GM12892 (cell line): ENCODE measurements around the gene ZNF319.

Experiments
- DNase-seq: peaks from one replicate; pipeline ENCODE4 v3.0.0; 2011; ENCODE audit not compliant: insufficient read length
- FAIRE-seq: peaks from 2 replicates; lab custom pipeline; 2011; peaks lifted over from hg19 to GRCh38; lab: Jason Lieb, UNC
- POLR2A ChIP-seq: IDR thresholded peaks from 2 replicates; pipeline ENCODE4 v1.6.1; 2011; ENCODE audit warnings: low read depth, low read length, control low read depth
- POLR2AphosphoS5 ChIP-seq: IDR thresholded peaks from 2 replicates; pipeline ENCODE4 v1.6.1; 2011; ENCODE audit warnings: low read depth, low read length, control low read depth
- TAF1 ChIP-seq: IDR thresholded peaks from 2 replicates; pipeline ENCODE4 v1.6.1; 2011; ENCODE audit warnings: low read depth, mild to moderate bottlenecking, control low read depth, low read length, borderline replicate concordance

The ZNF319 gene

DNA sequence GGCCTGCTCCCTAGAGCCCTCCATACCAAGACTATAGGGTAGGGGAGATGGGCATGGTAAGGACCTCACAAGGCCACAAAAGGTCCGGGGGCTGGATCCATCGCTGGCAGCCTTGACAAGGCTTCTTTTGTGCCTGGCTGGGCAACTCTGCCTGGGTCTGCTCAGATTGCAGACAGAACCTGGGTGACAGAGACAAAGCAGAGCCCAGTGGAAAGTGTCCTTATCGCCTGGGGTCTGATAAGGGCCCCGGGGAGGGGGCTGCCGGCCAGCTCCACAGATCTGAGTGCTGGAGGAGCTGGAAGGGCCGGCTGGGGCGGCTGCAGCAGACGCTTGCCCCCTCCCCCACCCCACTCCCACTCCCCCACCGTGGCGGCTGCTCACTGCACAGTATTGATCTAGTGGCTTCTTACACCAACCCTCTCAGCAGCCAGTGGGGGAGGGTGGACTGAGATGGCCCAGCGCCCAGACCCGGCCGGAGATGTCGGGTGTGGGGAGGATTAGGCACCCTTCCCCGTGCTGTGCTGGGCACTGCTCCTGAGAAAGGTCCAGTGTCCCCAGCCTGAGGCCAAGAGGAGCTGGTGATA lies 32.3 kb upstream of the ZNF319 start:
- DNase-seq (no peak), FAIRE-seq (no peak)
- TF ChIP-seq TAF1: no peak
- TF ChIP-seq POLR2AphosphoS5: no peak
- no peak for TF ChIP-seq POLR2A

DNA sequence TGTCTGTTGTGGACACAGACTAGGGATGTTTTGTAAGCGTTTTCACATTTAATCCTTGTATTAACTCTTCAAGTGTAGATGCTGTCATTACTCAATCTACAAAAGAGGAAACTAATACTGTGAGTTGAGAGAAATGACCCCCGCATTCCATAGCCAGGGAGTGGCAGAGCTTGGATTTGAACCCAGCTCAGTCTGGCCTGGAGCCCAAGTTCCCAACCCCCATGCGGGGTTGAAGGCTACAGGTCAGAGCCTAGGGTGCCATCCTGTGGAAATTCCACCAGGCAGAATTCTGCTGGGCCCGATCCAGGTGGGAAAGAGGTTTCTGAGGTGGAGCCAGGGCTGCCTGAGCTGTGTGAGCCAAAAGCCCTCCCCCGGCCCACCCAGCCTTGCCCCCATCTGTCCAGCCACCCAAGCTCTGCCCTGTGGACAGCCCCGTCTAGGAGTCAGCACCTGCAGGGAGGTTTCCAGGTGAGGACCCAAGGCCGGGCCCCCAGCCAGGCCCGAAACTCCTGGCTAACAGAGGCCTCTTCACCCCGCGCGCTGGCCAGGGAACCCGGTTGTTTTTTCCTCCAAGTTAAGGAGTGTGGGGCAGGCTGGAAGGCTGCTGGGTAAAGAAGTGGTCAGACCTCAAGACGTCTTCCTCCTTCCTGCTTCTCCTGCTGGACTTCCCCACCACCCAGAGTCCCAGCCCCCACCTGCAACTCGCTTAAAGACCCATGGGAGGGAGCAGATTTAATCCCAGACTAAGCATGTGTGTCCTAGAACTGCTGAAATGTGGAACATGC lies 30.7 kb upstream of the ZNF319 start:
- no peak for FAIRE-seq
- no peak for TF ChIP-seq POLR2AphosphoS5
- TF ChIP-seq TAF1: no peak
- TF ChIP-seq POLR2A: no peak
- DNase-seq: no peak

DNA sequence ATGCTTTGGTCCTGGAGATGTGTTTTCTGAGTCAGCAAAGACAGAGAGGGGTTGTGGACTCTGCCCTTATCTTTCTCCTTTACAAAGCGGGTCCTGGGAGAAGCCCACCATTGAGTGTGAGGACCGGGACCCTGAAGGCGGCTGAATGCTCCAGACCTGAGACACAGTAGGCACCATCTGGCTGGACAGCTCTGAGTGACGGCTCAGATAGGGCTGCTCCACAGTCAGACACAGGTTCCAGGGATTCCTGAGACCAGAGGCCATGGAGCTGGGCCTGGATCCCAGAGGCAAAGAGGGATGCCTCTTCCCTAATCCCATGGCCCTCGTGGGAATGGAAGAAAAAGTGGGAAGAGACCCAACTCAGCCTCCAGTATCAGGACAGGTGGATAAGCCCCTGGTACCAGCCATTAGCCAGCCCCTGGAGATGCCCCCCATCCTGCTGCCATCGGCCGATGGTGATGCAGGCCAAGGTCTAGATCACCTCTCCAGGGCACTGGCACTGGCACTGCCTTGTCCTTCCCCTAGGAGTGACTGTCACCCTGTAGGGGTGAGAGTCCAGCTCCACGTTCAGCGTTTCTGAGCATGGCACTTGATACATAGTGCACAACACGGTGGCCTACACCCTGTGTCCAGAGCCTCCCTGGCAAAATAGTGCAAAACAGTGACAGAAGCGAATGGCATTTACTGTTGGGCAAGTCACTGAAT lies 29.8 kb upstream of the ZNF319 start:
- no peak for DNase-seq
- TF ChIP-seq POLR2A: no peak
- no peak for TF ChIP-seq TAF1
- TF ChIP-seq POLR2AphosphoS5: no peak
- no peak for FAIRE-seq

DNA sequence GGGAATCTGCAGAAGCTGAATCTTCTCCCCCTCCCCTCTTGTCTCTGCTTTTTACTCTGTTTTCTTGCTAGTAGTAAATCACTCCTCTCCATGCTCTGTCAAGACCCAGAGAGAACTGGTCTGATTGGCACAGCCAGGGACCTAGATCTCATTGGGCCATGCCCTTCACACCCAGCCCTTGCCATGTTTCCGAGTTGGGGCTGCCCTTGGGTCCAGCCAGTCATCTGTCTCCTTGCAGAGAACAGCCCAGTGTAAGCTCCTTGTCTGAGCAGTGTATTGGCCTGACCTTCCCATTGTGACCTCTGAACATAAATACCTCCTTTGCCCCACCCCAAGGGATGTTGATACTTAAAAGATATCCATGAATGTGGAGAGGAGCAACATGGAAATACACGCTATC lies 28.9 kb upstream of the ZNF319 start:
- no peak for DNase-seq
- TF ChIP-seq POLR2A: no peak
- TF ChIP-seq TAF1: no peak
- TF ChIP-seq POLR2AphosphoS5: no peak
- FAIRE-seq: no peak

DNA sequence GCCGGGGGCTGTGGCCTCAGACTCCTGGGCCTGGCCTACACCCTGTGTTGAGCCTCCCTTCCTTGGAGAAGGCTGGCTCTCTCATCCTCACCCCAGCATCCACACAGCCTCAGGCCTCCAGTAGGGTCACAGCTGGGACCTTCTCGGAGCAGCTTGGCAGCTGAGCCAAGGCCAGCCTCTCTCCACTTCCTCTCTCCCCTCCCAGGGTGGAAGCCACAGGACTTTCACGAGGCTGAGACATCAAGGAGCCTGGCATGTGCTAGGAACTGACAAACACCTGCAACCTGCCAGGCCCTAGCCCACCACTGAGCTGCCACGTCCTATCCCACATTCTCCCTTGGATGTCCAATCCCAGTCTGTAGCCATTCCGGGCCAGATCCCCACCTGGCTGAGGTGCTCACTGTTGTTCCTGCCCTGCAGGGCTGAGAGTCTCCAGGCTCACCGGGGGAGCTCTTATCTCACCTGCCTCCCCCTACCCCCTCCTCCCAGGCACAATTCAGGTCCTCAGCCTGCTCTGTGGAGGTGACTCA lies 28.1 kb upstream of the ZNF319 start:
- TF ChIP-seq POLR2A (no peak), TAF1 (no peak), POLR2AphosphoS5 (no peak)
- DNase-seq: no peak
- no peak for FAIRE-seq

DNA sequence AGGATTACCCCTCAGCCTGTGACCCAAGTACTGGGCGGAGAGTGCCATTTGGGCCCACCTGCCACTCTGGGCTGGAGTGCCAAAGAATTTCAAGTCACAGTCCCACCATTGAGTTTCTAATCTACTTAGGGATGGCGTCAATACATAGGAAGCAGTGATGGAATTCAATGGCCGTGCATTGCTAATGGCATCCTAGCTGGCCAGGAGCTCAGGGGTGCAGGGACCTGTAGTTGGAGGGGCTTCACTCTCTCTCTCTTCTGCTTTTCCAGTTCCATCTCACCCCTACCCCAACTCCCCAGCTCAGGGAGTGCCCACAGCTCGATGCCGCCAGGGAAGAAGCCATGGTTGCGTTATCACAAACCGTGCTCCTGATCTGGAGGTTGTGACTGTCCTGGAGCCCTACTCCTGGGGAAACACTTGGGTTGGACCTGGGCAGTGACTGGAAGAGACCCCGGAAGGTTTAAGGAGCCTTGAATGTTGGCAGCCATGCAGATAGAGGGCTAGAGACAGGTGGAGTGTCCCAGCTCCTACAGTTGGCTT lies 27.5 kb upstream of the ZNF319 start:
- TF ChIP-seq POLR2A: no peak
- TF ChIP-seq POLR2AphosphoS5: no peak
- TF ChIP-seq TAF1: no peak
- FAIRE-seq (no peak), DNase-seq (no peak)

DNA sequence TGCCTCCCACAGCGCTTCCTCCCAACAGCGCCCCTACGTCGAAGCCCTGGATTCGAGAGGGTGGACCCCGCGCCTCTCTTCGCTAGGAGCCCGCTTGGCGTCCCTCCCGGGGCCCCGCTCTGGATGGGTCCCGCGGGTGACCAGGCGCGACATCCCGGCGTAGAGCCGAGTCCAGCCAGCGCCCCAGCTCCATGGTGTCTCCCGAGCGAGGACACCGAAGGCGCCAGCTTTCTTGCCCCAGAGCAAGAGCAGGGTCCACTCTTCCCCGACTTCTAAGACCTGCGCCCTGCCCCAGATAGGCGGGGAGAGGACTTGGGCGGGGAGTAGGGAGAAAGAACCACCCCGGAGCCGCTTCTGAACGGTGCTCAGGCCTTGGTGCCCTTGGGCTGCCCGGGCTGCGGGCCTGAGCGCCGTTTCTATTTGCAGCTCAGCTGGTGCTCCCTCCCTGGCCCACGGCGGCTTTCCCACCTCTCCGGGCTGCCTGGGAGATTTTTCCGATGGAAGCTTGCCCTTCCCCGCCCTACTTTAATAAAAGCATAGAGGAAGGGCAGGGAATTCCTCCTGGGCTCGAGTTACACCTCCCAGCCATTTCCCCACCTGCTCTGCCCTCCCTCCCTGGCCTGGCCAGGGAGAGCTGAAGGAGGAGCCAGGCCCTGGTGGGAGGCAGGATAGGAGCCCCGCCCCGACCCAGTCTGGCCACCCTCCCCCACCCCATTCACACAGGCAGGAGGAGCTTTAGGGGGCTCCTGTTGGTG lies 26.9 kb upstream of the ZNF319 start:
- FAIRE-seq: no peak

DNA sequence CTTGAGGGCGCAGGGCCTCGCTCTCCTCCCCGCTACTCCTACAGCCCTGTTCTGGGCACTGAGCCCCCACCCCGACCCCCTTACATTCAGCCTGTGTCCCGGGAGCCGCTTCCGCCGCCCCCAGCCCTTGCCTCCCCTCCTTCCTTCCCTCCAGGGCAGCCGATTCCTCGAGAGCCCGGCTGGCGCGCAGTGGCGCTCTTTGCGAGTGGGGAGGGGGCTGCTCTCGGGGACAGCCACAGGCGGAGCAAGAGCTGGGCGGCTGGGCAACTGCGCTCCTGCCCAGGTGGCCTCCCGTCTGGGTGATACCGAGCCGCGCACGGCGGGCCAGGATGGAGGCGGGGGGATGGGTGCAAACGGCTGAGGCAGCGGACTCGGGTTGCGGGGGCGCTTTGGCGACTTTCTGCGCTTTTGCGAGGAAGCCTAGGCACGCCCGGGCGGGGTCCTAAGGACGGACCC lies 26.3 kb upstream of the ZNF319 start:
- TF ChIP-seq POLR2A (no peak), POLR2AphosphoS5 (no peak), TAF1 (no peak)
- FAIRE-seq (no peak), DNase-seq (no peak)

More for the DNA sequence above, 26.9 kb upstream of the ZNF319 start:
- TF ChIP-seq POLR2AphosphoS5 (no peak), POLR2A (no peak)
- no peak for DNase-seq

DNA sequence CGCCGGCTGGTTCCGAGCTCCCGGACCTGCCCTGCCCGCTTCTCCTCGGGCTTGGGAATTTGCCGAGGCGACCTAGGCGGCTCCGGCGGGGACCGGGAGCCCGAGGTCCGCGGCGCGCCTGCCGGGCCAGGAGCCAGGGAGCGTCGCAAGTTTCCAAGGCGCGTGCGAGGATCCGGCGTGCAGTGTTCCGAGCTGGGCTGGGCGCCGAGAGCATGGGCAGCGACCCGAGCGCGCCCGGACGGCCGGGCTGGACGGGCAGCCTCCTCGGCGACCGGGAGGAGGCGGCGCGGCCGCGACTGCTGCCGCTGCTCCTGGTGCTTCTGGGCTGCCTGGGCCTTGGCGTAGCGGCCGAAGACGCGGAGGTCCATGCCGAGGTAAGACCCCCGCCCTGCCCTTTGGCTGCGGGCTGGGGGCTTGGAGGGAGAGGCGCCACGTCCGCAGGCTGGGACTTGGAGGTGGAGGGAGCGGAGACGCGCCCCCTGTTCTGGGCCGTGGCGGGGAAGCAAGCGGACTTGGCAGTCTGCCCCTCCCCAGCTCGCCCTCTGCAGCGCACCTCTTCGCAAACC lies 25.8 kb upstream of the ZNF319 start:
- TF ChIP-seq POLR2A (no peak), TAF1 (no peak), POLR2AphosphoS5 (no peak)
- DNase-seq (no peak), FAIRE-seq (no peak)

DNA sequence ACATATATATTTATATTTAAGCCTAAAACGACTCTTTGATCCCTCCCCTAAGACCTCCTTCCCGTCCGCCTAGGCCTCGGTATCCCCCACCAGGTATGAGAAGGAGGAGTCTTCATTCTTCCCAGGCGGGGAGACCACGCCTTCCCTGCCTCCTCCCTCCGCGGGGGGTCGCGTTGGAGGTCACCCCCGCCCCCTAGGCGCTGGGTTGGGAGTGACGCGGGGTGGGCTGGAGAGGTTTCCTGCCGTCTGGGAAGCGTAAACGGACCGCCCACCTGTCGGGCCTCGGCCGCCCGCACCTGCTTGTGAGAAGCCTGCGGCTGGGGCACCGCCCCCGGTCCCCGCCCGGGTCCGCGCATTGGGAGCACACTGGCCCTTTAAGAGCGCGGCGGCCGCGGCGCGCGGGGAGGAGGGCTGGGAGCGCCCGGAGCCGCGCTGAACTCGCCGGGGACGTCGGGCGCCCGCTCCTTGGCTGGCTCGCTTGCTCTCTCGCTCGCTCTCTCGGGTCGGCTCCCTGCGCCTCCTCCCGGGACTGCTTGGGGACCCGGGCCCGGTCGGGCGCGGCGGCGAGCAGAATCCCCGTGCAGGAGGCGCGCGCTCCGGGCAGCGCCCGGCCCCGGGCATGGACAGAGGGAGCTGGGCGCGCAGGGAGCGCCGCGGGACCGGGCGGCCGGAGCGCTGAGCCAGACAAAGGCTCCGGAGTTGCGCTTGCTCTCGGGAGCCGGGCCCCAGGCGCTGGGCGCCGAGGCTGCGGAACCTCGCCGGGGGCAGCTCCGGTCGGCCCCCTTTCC lies 25.1 kb upstream of the ZNF319 start, which contains the start of gene MMP15:
Gene MMP15 (plus strand): TSS at position 404 of the 788 bp plus-strand sequence. CDS start 597 bp downstream, outside the sequence.
- FAIRE-seq: no peak
- DNase-seq: peak; percentile 78
- TF ChIP-seq POLR2A (no peak), POLR2AphosphoS5 (no peak), TAF1 (no peak)
